ENCODE measurements around the gene RYR1.

GRCh38 chr19:38555200-38555599, 121.7 kb downstream of the RYR1 start:
- no peak for TF ChIP-seq POLR2A (IDR thresholded peaks at IDR 0.05)
- TF ChIP-seq CTCF (IDR thresholded peaks at IDR 0.05): no peak

Data from right lobe of liver (tissue), 4 donors.